Left lobe of liver (tissue), 2 donors: ENCODE data around the gene IRAK3. TPM values are rescaled to one million over a fixed set of nuclear protein-coding genes. Genes with fewer than 3 reads are reported as not detected.
"Not testable (repeated sequence)": the region's sequence is repeated elsewhere in the genome, so short reads cannot be mapped to it uniquely, and the experiment has no call there.

Experiments
- ATAC-seq: fragments of 200-7000 bp; cut with Tn5 transposase; one replicate; pipeline ENCODE4 v1.9.1; 2020; ENCODE audit warnings: mild to moderate bottlenecking, moderate library complexity
- DNase-seq: peaks from one replicate; pipeline ENCODE4 v3.0.0-alpha.2; 2020; ENCODE audit warnings: low spot score
- total RNA-seq: library from RNA; stranded (reverse); gene quantifications from one replicate; pipeline ENCODE4 v1.2.1, GENCODE V29; 2021
- donor health status: DM: no; HTN: no; CAD: no; lungs with moderate emphysema.
- donor health status: DM: no; HTN: yes; CAD: no.

IRAK3 gene
- total RNA-seq, 1 donor from 2014 or later, result 1.7 TPM

- peak; percentile 99 for ATAC-seq
- peak; percentile 99 for DNase-seq
Observed at GRCh38 chr12:66301944-66302826, 113.2 kb downstream of the IRAK3 start, which contains the start of gene HELB. HELB (plus strand) TSS chr12:66302493; CDS start chr12:66302604, 111 bp downstream.

GRCh38 chr12:66302827-66303169 is 113.8 kb downstream of the IRAK3 start:
- ATAC-seq (no peak), DNase-seq (no peak)

- not testable (repeated sequence) for DNase-seq, ATAC-seq
Observed at GRCh38 chr12:66303316-66303804, 114.3 kb downstream of the IRAK3 start.

Other genes with a start within 250 kb of the IRAK3 start
- 8.4 TPM for gene LLPH, start 58.5 kb upstream of the IRAK3 start, total RNA-seq
- gene TMBIM4, start 19.2 kb upstream of the IRAK3 start, total RNA-seq, result 73.2 TPM
- gene HELB, start 113.3 kb downstream of the IRAK3 start, total RNA-seq, result 1.1 TPM